Erythroblast (primary cell): ENCODE measurements around the gene PTTG1.

ENCODE experiments used
- GATA1 ChIP-seq: IDR thresholded peaks from 2 replicates; pipeline ENCODE4 v1.6.1; 2011; ENCODE audit warnings: low read depth, mild to moderate bottlenecking, control low read depth, low read length, moderate library complexity
- POLR2A ChIP-seq: IDR thresholded peaks from 2 replicates; pipeline ENCODE4 v1.6.1; 2011; ENCODE audit warnings: mild to moderate bottlenecking, low read length

DNA sequence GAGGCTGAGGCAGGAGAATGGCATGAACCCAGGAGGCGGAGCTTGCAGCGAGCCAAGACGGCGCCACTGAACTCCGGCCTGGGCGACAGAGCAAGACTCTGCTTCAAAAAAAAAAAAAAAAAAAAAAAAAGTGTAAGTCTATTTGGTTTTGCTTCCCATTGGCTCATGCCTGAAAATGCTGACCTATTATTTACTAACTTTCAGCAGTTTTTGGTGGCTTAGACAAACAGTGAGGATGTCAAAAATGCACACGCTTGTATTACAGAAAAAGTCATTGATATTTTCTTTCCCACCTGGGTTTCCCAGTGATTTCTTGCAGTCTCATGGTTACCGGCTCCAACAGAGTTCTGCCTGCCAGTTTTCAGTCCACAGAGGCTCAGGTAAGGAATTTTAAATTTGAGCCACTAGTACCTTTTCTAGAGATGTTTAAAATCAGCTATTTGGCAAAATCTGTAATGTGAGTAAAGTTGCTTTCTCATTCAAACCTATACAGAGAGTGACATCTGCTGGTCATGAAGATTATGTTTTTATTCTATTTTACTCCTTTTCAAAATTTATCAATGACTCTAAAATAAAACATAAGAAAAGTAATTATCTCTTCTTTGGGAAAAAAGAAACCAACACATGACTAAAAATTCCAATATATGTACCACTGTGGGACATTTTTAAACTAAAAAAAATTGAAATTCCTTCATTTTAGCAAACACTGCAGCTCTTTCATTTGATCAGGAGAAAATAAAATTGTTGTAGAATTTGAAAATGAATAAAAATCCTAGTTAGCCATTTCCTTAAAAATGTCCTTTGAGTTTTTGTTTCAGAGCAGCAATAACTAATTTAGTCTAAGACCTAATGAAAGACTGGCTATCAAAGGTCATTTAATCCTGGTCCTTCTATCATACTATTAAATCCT is 30.6 kb upstream of the PTTG1 start:
- TF ChIP-seq POLR2A, result no peak
- no peak for TF ChIP-seq GATA1
